Activated CD4-positive, alpha-beta T cell treated with anti-CD3 and anti-CD28 coated beads for 1 hour (primary cell): ENCODE measurements around the gene TKT.
"Not testable (repeated sequence)": the region's sequence is repeated elsewhere in the genome, so short reads cannot be mapped to it uniquely, and the experiment has no call there.

Source experiments
- DNase-seq: peaks from one replicate; pipeline ENCODE4 v3.0.0-alpha.2; 2020

The TKT gene

GRCh38 chr3:53255775-53256703, at the start of gene TKT:
TKT (minus strand) TSS chr3:53256022; CDS start chr3:53255942, 80 bp downstream.
- peak; percentile 66 for DNase-seq

GRCh38 chr3:53303957-53304356, 48.1 kb upstream of the TKT start:
- DNase-seq = no peak

- no peak for DNase-seq
Measured at GRCh38 chr3:53303549-53303948, 47.7 kb upstream of the TKT start.

GRCh38 chr3:53300826-53301225, 45.0 kb upstream of the TKT start:
- DNase-seq = no peak

- DNase-seq = not testable (repeated sequence)
Measured at GRCh38 chr3:53299611-53300023, 43.8 kb upstream of the TKT start.

GRCh38 chr3:53295410-53295809, 39.6 kb upstream of the TKT start:
- no peak for DNase-seq

GRCh38 chr3:53293867-53294266, 38.0 kb upstream of the TKT start:
- DNase-seq = no peak

- no peak for DNase-seq
Measured at GRCh38 chr3:53288214-53288613, 32.4 kb upstream of the TKT start.

GRCh38 chr3:53287131-53287629, 31.4 kb upstream of the TKT start:
- no peak for DNase-seq

GRCh38 chr3:53286727-53287126, 30.9 kb upstream of the TKT start:
- DNase-seq = no peak

- no peak for DNase-seq
Measured at GRCh38 chr3:53282581-53282980, 26.8 kb upstream of the TKT start.

GRCh38 chr3:53278667-53279066, 22.8 kb upstream of the TKT start:
- no peak for DNase-seq

- DNase-seq = no peak
Measured at GRCh38 chr3:53274938-53275605, 19.2 kb upstream of the TKT start.

GRCh38 chr3:53273146-53273670, 17.4 kb upstream of the TKT start:
- DNase-seq = no peak

GRCh38 chr3:53269888-53270880, 14.4 kb upstream of the TKT start:
- DNase-seq = no peak

GRCh38 chr3:53269193-53269592, 13.4 kb upstream of the TKT start:
- not testable (repeated sequence) for DNase-seq

- no peak for DNase-seq
Measured at GRCh38 chr3:53267766-53268165, 11.9 kb upstream of the TKT start.

- DNase-seq = no peak
Measured at GRCh38 chr3:53264718-53265117, 8.9 kb upstream of the TKT start.

GRCh38 chr3:53263907-53264306, 8.1 kb upstream of the TKT start:
- DNase-seq = no peak

- no peak for DNase-seq
Measured at GRCh38 chr3:53261712-53262111, 5.9 kb upstream of the TKT start.

GRCh38 chr3:53260286-53260785, 4.5 kb upstream of the TKT start:
- DNase-seq = no peak
